ENCODE data around the gene C6orf89.

The C6orf89 gene

DNA sequence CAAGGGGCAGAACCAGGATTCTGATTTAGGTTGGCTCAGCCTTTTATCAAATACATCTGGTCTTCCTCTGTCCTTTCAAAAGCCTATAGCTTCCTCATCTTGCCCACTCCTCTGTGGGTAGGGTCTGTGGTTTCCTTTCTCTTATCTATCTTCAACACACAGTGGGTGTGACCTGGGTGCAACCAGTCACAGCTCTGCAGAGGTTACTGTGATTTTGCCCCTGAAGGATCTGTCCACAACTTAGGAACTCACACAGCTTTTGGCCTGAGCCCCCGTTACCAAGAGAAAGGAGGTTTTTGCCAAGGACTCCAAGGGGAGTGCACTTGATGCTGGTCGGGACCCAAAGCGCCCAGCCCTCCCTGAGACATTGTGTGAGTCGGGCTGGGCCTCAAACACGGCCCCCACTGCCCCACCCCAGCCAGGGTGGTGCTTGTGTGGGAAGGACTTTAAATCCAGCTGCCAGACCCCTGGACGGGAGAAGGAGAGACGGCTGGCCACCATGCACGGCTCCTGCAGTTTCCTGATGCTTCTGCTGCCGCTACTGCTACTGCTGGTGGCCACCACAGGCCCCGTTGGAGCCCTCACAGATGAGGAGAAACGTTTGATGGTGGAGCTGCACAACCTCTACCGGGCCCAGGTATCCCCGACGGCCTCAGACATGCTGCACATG lies 68.6 kb downstream of the C6orf89 start, which contains the start of gene PI16:
TSS of gene PI16 (plus strand) at position 477 of the 670 bp plus-strand sequence. CDS start at position 500, 23 bp downstream.
- no peak for DNase-seq

DNA sequence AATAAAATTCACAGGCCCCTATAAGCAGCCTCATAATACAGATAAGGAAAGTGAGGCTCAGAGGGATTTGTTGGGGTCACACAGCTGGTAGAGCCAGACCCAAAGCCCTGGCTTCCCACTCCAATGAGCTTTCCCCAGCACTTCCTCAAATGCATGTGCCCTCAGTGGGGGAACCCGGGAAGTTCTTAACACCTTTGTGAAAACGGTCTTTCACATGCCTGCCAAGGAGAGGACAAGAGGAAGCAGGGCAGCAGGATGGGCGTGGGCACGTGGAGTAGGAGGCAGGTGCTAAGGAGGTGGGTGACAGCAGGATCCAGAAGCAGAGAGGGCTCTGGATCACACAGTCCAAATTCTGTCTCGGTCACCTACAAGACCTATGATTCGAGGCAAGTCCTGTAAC lies 69.4 kb downstream of the C6orf89 start:
- DNase-seq = no peak

DNA sequence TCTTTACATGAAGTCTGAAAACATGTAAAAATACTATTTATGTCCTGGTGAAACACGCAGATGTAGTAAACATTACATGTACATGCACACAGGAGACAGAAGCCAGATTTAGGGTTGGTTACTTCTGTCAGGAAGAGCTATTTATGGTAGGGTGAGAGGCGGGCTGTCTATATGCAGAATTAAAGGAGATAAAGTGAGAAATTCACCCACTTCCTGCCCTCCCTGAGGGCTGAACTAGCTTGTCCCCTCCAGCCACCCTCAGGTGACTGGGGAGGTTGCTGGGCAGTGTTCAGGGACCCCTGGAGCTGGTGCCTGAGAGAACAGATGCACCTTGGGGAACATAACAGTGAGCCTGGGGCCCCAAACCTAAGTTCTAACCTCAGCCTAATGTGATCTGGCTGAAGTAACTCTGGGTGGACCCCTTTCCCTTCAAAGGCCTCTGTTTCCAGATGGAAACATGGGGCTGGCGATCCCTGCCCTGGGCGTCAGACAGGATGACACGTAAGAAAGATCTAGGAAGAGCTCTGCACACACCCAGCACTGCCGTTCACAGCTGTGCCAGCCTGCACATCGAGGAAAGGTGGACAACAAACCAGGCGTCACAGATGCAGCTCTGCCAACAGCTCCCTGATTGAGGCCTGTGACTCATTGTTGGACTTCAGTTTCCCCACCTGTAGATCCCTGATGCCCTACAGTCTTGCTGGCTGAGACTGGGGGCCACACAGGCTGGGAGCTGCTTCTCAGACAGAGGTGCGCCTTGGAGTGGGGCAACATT lies 70.1 kb downstream of the C6orf89 start:
- DNase-seq = no peak

DNA sequence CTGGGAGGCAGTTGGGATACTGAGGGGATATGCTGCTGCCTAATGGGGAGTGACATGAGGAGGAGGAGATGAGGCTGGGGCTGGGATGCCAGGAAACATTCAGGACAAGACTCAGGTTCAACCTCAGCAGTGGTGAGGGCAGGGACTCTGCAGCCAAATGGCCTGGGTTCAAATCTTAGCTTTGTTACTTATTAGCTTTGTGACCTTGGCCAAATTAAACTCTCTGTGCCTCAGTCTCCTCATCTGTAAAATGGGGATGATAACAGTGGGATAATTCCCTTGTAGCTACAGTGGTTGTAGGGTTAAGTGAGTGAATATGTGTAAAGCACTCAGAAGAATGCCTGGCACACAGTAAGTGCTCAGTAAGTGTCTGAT lies 70.7 kb downstream of the C6orf89 start:
- no peak for DNase-seq

DNA sequence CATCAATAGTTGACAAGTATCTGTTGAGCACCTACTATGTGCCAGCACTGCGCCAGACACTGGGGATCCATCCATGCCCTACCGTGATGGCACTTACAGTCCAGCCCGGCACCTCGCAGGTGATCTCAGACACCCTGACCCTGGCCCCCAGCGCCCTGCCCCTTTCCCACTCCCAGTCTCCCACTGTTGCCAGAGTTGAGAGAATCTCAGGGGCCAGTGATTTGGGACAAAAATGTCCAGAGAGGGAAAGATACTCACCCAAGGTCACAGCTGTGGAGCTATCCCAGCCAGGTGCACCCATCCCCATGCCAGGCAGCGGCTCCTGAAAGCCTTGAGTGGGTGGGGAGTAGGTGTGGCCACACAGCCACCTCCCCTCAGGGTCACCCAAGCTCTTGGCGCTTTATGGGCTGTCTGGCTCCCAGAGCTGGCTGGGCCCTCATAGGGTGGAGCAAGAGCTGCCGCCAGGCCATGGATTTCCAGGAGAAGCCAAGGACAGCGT lies 72.1 kb downstream of the C6orf89 start:
- no peak for DNase-seq

DNA sequence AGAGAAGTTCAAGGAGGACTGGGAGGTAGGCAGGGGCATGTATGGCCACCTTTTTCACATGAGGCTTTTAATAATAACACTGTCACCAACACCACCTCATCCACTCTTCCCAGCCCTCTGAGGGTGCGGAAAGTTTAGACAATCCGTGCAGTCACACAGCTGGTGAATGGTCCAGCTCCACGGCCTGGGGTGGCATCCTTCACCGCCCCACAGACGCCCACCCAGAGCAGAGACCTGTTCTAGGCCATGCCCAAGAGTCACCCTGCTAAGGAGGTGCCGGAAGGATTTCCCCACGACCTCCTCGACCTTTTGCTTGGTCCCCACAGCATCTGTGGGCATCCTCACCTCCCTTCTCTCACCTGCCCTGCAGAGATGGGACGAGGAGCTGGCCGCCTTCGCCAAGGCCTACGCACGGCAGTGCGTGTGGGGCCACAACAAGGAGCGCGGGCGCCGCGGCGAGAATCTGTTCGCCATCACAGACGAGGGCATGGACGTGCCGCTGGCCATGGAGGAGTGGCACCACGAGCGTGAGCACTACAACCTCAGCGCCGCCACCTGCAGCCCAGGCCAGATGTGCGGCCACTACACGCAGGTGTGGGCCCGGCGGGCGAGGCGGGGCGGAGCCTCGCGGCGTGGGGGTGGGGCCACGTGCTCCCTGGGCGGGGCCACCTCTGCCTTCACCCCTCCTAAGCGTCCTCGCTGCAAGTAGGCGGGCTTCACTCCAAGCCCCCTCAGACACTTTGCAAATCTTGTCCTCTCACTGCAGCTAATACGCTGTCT lies 73.2 kb downstream of the C6orf89 start:
- DNase-seq = no peak

DNA sequence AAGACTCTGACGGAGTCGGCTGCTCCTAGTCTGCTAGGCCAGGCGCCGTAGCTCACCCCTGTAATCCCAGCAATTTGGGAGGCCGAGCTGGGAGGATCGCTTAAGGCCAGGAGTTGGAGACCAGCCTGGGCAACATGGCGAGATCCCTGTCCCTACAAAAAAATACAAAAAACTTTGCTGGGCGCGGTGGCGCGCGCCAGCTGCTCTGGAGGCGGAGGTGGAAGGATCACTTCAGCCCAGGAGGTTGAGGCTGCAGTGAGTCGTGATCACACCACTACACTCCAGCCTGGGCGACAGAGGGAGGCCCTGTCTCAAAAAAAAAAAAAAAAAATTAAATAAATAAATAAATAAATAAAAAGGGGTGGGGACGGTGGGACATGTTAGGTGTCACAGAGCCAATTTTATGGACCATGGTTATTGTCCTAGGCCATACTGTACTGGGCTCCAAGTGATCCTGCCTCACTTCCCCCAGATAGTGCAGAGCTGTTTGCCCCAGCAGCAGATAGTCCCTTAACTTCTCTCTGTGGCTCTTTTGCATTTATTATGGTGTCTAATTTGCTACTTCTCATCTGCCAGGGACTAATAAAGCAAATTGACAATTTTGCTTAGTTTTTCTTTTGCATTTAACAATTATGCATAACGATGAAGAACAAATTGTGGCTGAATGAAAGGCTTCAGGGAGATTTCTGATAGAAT lies 74.0 kb downstream of the C6orf89 start:
- no peak for DNase-seq

DNA sequence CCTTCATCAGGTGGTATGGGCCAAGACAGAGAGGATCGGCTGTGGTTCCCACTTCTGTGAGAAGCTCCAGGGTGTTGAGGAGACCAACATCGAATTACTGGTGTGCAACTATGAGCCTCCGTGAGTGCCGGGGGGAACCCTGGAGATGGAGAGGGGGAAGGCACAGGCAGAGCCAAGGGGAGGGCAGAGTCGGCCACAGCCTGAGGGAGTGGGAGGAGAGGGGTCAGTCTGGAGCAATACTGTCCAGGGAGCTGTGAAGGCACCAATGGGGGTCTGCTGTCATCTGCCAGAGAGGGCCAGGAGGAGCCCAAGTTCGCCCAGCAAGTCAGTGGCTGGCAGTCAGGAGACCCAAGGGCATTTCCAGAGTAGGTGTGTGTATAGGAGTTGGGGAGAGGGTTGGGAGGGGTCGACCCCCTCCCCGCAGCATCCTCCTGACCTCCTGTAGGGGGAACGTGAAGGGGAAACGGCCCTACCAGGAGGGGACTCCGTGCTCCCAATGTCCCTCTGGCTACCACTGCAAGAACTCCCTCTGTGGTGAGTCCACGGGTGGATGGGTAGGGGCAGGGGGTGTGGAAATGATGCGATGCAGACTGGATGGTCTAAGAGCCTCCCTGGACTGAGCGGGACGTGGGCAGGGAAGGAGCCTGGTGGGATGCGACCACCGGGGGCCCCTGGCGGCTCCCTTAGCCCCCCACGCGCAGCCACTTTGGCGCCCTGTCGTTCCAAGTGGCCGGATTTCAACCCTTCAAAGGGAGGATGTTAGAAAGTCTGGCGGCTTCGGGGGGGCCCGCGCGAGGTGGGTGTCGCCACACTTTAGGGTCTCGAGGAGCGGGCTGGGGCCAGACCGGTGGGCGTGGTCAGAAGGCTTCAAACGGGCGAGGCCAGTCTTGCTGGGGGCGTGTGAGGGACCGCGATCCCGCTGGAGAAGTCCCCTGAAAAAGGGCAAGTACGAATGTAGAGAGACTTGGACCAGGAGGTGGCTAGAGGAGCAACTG lies 76.0 kb downstream of the C6orf89 start:
- DNase-seq = no peak

DNA sequence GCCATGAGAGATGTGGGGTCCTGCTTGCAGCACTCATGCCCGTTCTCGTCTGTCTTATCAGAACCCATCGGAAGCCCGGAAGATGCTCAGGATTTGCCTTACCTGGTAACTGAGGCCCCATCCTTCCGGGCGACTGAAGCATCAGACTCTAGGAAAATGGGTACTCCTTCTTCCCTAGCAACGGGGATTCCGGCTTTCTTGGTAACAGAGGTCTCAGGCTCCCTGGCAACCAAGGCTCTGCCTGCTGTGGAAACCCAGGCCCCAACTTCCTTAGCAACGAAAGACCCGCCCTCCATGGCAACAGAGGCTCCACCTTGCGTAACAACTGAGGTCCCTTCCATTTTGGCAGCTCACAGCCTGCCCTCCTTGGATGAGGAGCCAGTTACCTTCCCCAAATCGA lies 77.1 kb downstream of the C6orf89 start:
- no peak for DNase-seq

DNA sequence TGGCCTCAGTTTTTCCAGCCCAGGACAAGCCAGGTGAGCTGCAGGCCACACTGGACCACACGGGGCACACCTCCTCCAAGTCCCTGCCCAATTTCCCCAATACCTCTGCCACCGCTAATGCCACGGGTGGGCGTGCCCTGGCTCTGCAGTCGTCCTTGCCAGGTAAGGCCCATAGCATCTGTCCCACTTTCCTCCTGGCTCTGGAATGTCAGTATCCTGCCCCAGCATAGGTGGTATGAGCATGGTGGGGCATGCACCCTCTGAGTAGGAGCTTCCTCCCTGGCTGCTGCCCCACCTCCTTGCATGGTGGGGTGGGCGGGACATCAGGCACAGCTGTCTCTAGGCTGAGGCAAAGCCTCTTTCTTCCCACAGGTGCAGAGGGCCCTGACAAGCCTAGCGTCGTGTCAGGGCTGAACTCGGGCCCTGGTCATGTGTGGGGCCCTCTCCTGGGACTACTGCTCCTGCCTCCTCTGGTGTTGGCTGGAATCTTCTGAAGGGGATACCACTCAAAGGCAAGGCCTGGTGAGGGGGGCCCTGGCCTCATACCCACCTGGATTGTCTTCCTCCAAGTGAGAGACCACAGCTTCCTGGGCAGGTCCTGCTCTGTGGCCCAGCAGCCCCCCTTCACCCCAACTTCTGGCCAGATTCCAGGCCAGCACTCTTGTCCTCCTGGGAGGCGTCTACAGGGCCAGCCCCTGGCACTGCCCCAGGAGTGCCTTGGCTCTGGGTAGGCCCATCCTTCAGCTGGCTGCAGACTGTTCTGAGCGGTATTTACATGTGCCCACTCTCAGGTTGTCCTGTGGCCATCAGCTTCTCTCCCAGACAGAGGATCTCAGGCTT lies 77.9 kb downstream of the C6orf89 start:
- DNase-seq = no peak

DNA sequence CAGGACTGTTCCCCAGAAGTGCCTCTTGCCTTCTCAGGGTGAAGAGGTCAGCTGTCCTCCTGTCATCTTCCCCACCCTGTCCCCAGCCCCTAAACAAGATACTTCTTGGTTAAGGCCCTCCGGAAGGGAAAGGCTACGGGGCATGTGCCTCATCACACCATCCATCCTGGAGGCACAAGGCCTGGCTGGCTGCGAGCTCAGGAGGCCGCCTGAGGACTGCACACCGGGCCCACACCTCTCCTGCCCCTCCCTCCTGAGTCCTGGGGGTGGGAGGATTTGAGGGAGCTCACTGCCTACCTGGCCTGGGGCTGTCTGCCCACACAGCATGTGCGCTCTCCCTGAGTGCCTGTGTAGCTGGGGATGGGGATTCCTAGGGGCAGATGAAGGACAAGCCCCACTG lies 78.6 kb downstream of the C6orf89 start:
- DNase-seq = no peak

DNA sequence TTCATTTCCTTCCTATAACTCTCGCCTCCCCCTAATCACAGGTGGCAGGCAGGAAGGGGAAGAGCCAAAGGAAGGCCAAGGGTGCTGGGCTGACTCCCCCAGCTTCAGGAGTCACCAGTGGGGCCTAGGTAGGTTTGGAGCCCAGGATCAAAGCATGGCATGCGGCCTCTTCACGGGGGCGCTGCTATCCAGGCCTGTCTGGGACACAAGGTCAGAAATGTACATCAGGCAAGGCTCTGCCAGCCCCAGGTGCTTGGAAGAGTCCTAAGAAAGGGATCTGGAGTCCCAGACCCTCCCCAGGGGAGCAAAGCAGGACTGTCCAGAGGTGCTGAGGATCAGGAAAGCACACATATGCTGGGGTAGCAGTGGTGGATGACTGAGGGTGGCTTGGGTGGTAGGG lies 79.2 kb downstream of the C6orf89 start:
- DNase-seq = no peak

DNA sequence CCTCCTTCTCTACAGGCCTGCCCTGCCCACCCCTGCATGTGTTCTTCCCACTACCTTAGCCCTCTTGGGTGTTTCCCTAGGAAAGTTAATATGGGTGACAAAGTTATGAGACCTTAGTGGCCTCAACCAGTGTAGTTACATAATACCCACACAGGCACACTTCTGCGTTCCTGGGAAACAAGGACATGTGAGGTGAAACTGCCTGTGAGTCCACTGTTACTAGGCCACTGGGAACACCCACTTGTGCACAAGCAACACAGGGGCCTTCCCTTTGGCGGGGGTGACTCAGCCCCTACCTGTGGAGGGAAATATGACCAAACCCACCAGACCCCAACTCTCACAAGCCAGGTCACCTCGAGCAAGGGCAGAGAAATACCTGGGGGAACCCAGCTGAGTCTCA lies 81.5 kb downstream of the C6orf89 start:
- DNase-seq = no peak

DNA sequence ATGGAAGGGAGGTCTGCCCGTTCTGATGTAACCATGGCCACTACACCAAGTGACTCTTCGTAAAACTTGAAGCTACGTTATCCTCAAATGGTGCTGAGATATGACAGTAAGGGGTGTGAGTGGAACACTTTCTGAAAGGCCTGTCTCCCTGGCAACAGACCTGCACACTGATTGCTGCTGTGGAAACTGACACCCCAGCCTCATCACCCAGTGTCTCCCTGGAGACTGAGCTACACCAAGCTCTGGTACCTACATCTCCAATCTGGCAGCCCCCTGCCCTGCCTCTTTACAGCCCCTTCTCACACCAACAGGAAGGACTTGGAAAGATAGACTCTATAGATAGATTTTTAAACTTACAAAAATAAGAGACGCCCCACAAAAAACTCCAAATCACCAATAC lies 82.0 kb downstream of the C6orf89 start:
- no peak for DNase-seq

DNA sequence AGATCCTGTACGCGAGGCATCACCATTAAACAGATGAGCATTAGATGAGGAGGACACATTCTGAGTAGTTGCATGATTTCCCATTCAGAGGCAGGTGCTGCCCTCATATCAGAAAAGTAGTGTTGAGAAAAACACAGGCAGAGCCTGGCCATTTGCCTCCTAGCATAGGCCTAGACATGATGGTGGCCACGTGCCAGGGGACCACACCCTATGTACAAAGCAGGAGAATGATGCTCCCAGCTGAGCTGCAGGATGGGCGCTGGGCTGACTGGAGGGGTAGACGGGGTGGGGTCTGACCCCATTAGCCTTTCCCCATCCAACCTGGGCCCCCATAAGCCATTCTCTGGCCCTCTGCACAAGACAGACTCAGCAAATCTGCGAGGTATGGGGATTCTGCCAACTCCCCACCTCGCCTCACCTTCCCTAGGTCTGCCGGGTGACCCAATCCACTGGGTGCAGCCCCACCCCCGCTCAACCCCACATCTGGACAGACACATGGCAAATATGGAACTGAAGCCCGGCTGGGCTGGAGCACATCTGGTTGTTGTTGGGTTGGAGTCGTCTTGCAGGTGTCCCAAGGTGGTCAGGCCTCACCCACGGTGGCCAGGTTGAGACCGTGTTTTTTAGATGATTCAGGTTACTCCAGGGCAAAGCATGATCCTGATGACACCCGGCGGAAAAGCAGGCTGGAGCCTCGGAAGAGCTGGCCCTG lies 82.7 kb downstream of the C6orf89 start:
- no peak for DNase-seq

DNA sequence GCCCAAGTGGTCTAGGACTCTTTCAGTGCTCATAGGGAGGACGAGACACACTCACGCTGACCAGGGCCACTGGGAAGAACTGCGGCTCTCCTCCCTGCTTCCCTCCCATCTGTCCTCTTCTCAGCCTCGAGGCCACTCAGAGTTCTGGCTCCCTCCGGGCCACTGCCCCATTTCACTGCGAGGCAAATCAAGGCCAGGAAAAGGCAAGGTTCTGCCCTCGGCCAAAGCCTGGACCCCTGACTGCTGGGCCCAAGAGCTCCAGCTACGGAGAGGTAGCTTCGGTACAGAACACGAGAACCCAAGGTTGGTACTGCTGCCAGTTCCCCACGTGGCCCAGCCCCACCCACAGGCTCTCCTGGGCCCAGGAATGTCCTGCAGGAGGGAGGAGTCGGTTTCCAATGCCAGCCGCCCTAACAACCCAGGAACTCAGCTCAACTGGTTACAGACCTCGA lies 83.5 kb downstream of the C6orf89 start:
- DNase-seq = no peak

DNA sequence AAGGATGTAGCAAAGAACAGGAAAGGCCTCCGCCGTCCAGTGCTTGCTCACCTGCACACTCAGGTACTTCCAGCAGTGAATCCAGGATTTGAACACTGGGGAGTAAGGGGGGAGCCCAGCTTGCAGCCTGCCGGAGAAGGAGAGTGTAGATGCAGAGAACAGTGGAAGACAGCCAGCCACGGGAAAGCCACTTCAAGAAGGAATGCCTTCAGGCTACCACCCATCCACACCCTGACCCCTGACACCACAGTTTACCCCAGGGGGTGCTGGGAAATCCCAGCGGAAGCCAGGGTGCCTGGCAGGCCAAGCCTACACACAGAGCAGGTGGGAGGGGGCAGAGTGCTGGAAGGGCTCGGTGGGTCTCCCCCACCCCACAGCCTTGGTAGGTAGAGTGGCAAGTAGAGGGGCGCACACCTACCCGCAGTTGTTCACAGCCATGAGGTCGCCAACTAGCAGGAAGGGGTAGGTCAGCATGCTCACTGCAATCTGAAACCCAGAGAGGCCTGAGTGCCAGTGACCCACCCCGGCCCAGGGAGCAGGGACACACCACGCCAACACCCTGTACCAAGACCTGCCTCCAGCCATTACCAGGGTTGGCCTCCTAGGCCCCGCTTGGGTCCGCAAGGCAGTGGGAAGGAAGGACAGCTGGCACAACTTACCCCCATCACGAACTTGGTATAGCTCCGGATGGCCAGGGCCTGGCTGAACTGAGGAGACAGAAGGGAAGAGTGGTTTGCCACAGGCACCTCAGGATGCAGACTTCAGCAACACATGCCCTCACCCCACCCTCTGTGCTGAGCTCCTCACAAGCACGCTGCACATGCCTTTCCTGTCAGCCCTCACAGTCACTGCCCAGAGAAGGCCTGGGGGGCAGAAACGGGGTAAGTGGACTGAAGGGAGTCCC lies 84.5 kb downstream of the C6orf89 start:
- no peak for DNase-seq

DNA sequence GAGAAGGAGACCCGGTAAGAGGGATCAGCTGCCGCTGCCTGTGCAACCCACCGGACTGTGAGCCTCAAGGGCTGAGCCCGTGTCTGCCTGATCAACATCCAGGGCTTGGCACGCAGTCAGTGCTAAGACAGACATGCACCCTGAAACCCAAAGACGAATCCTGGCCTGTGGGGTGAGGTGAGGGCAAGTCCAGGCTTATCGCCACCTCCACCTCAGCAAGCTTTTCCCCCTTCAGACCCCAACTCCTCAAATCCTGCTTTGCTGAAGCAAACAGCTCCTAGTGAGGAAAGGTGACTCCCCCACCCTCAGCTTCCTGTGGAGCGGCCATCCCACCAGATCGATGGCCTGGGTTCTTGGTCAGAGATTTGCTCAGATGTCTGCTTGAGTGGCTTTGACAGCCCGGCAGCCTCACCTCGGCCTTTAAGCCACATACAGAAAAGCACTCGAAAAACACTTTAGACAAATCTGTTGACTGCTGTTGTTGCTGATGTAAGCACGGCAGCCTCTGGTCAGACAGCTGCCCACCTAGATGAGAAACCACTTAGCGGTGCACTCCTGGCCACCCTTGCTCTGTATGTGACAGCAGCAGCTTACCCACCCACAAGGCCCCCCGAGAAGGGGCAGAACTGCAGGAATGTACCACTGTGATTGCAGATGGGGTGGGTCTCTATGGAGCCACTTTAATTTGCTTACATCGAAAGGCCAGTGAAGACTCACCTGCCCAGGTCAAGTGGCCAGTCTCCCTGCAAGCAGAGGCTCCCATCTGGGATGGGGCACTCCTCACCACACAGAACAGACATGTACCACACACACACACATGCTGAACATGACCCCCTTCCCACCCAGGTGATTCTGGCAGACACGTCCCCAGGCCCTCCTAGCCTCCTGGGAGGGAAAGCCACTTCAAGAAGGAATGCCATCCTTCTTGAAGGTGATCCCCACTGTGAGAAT lies 85.4 kb downstream of the C6orf89 start:
- DNase-seq = no peak

Measured in NCI-H187 (cell line).